Cardiac muscle cell (in vitro differentiated cells and primary cell): ENCODE results near the gene UPB1. TPM values are rescaled to one million over a fixed set of nuclear protein-coding genes. Genes with fewer than 3 reads are reported as not detected.

Experiments used
- DNase-seq, 2 donors: peaks; one replicate each; pipeline versions ENCODE4 v3.0.0 to v3.0.0-alpha.2; 2010 to 2017; ENCODE audit warnings: low read depth in 1 of 2, low spot score in 1 of 2
- H3K27ac ChIP-seq: fragments of 200-600 bp; sonication (generic); 2 replicates; pipeline ENCODE4 v1.5.1; 2016
- H3K27me3 ChIP-seq: fragments of 200-600 bp; sonication (generic); 2 replicates; pipeline ENCODE4 v1.6.0; 2016; ENCODE audit warnings: control low read depth
- H3K36me3 ChIP-seq: fragments of 200-600 bp; sonication (generic); 2 replicates; pipeline ENCODE4 v1.5.1; 2016; ENCODE audit warnings: control low read depth
- H3K4me1 ChIP-seq: fragments of 200-600 bp; sonication (generic); 2 replicates; pipeline ENCODE4 v1.8.1; 2017; ENCODE audit warnings: low read depth, mild to moderate bottlenecking, mixed run types
- H3K4me3 ChIP-seq: fragments of 200-600 bp; sonication (generic); 2 replicates; pipeline ENCODE4 v1.5.1; 2016; ENCODE audit warnings: mild to moderate bottlenecking
- H3K9me3 ChIP-seq: fragments of 200-600 bp; sonication (generic); 2 replicates; pipeline ENCODE4 v1.5.1; 2017; ENCODE audit warnings: low read depth, mild to moderate bottlenecking, control low read depth
- polyA plus RNA-seq: library from polyadenylated mRNA; unstranded; fragments of >200 nt; fragmentation: Nextera tagmentation; extraction: Ambion mirVana; gene quantifications from 2 replicates; pipeline ENCODE4 v1.2.1, GENCODE V29; 2016
- total RNA-seq: library from RNA; depleted of rRNA; stranded (reverse); fragments of >200 nt; gene quantifications from 2 replicates; pipeline ENCODE4 v1.2.3, GENCODE V29; 2016
- TF ChIP-seq, protein P1 (sequence below): IDR thresholded peaks from 2 replicates; pipeline ENCODE4 v1.5.1; 2012; ENCODE audit warnings: low read depth, mild to moderate bottlenecking, low read length

Gene UPB1
- total and polyA plus RNA-seq, 2 experiments from 2014 or later, result 1.6 to 4.0 TPM

DNA sequence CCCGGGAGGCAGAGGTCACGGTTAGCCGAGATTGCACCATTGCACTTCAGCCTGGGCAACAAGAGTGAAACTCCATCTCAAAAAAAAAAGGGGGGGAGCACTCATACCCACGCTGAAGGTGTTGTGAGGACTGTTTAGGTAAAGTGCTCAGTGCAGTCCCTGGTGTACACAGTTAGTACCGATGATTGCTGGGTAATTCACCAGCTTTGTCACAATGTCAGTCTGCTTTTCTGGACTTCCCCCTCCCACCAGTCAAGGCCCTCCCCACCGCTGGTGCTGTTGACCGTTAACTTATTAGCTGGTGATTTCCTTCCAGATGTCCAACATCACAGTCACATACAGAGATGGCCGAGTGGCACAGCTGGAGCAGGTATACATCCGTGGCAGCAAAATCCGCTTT, 72.5 kb downstream of the UPB1 start:
- Histone ChIP-seq H3K27me3 (no peaks in the 10 kb centered on the region), H3K4me1 (no peaks in the 10 kb centered on the region), H3K4me3 (no peak overlapping the region), H3K27ac (no peak overlapping the region), H3K36me3 (peaks cover 31% of the 10 kb centered on the region), H3K9me3 (no peaks in the 10 kb centered on the region)
- TF ChIP-seq, protein P1, sequence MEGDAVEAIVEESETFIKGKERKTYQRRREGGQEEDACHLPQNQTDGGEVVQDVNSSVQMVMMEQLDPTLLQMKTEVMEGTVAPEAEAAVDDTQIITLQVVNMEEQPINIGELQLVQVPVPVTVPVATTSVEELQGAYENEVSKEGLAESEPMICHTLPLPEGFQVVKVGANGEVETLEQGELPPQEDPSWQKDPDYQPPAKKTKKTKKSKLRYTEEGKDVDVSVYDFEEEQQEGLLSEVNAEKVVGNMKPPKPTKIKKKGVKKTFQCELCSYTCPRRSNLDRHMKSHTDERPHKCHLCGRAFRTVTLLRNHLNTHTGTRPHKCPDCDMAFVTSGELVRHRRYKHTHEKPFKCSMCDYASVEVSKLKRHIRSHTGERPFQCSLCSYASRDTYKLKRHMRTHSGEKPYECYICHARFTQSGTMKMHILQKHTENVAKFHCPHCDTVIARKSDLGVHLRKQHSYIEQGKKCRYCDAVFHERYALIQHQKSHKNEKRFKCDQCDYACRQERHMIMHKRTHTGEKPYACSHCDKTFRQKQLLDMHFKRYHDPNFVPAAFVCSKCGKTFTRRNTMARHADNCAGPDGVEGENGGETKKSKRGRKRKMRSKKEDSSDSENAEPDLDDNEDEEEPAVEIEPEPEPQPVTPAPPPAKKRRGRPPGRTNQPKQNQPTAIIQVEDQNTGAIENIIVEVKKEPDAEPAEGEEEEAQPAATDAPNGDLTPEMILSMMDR, result no peak
- no peak for DNase-seq

DNA sequence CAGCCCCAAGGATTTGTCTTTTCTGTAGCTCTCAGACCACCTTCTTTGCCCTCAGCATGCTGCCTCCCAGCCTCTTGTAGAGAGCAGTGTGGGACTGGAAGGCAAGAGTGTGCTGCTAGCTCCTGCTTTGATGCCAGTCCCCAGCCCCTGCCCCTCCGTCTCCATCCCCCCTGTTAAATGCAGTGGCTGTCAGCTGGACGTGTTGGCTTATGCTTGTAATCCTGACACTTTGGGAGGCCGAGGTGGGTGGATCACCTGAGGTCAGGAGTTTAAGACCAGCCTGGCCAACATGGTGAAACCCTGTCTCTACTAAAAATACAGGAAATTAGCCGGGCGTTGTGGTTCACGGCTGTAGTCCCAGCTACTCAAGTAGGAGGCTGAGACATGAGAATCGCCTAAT, 76.1 kb downstream of the UPB1 start:
- DNase-seq, result no peak
- Histone ChIP-seq H3K9me3 (no peaks in the 10 kb centered on the region), H3K36me3 (peaks cover 52% of the 10 kb centered on the region), H3K4me3 (no peak overlapping the region), H3K27ac (no peak overlapping the region), H3K27me3 (no peaks in the 10 kb centered on the region), H3K4me1 (no peaks in the 10 kb centered on the region)
- TF ChIP-seq, protein P1, result no peak

DNA sequence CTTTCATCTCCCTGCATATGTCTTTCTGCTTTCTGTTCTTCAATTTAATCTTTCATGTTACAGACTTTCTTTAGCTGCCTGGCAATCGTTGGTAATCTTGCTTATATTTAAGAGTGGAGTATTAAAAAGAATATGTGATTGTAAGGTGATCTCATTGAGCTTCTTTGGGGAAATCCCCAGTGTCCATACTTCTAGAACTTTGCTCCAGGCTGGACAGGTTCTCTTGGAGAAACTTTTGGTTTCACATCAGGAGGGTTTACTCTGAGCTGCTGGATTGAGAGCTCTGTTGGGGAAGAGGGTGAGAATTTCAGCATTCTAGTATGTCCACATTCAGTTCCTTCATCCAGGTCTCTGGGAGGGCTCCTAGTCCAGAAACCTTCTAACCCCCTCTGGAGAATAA, 81.6 kb downstream of the UPB1 start:
- peaks cover 31% of the 10 kb centered on the region for H3K36me3 ChIP-seq
- no peak overlapping the region for H3K4me3 ChIP-seq
- TF ChIP-seq, protein P1, result no peak
- H3K9me3 ChIP-seq, result no peaks in the 10 kb centered on the region
- H3K4me1 ChIP-seq, result no peaks in the 10 kb centered on the region
- H3K27me3 ChIP-seq, result no peaks in the 10 kb centered on the region
- DNase-seq, result no peak
- H3K27ac ChIP-seq, result peak overlapping the region; percentile 4

Other genes with a start within 250 kb of the UPB1 start
- gene SPECC1L, start 224.5 kb upstream of the UPB1 start, total RNA-seq, result 36.9 and 43.2 TPM in 2 replicates
- gene SPECC1L, start 224.5 kb upstream of the UPB1 start, polyA plus RNA-seq, result 19.7 and 26.9 TPM in 2 replicates
- 9.1 and 13.7 TPM in 2 replicates for gene ADORA2A, start 67.7 kb upstream of the UPB1 start, total RNA-seq
- 4.0 and 5.9 TPM in 2 replicates for gene ADORA2A, start 67.7 kb upstream of the UPB1 start, polyA plus RNA-seq
- 73.9 and 106 TPM in 2 replicates for gene GUCD1, start 59.8 kb downstream of the UPB1 start, total RNA-seq
- 68.8 and 69.8 TPM in 2 replicates for gene GUCD1, start 59.8 kb downstream of the UPB1 start, polyA plus RNA-seq
- gene SNRPD3, start 60.7 kb downstream of the UPB1 start, total RNA-seq, result 222 and 290 TPM in 2 replicates
- gene SNRPD3, start 60.7 kb downstream of the UPB1 start, polyA plus RNA-seq, result 119 and 125 TPM in 2 replicates
- 33.0 and 42.4 TPM in 2 replicates for gene LRRC75B, start 97.7 kb downstream of the UPB1 start, total RNA-seq
- 48.4 and 58.5 TPM in 2 replicates for gene LRRC75B, start 97.7 kb downstream of the UPB1 start, polyA plus RNA-seq
- 12.0 and 20.4 TPM in 2 replicates for gene GGT1, start 107.9 kb downstream of the UPB1 start, total RNA-seq
- 17.2 and 24.1 TPM in 2 replicates for gene GGT1, start 107.9 kb downstream of the UPB1 start, polyA plus RNA-seq